Muscle of leg (tissue), 11 donors: ENCODE measurements around the gene MPDZ. TPM values are rescaled to one million over a fixed set of nuclear protein-coding genes. Genes with fewer than 3 reads are reported as not detected.

Experiments used
- DNase-seq: peaks from one replicate; pipeline ENCODE4 v3.0.0; 2013
- H3K27ac ChIP-seq: one replicate; pipeline ENCODE4 v1.5.1; 2013; ENCODE audit warnings: mild to moderate bottlenecking, low read length, control low read depth
- H3K27me3 ChIP-seq: one replicate; pipeline ENCODE4 v1.6.1; 2013; ENCODE audit warnings: low read length; ENCODE audit not compliant: control insufficient read depth, insufficient read depth
- H3K36me3 ChIP-seq: one replicate; pipeline ENCODE4 v1.6.1; 2013; ENCODE audit warnings: low read length; ENCODE audit not compliant: control insufficient read depth, insufficient read depth
- H3K4me1 ChIP-seq: one replicate; pipeline ENCODE4 v1.6.1; 2013; ENCODE audit warnings: low read length; ENCODE audit not compliant: control insufficient read depth, insufficient read depth
- H3K4me3 ChIP-seq: one replicate; pipeline ENCODE4 v1.5.1; 2013; ENCODE audit warnings: low read length, control low read depth
- H3K9me3 ChIP-seq: replicated peaks from 2 replicates; pipeline ENCODE4 v1.6.1; 2013; ENCODE audit warnings: low read depth, low read length; ENCODE audit not compliant: control insufficient read depth
- WGBS: methylation state at CpG from one replicate; pipeline ENCODE4 v1.1.5; 2013; ENCODE audit warnings: missing lambda C conversion rate; ENCODE audit not compliant: insufficient coverage; 5-methylcytosine and 5-hydroxymethylcytosine counted together
- polyA plus RNA-seq, 8 donors: library from polyadenylated mRNA; unstranded; fragments of 120-200 nt; gene quantifications; one replicate each; pipeline versions ENCODE4 v1.2.1 to v1.2.3, GENCODE V29; 2013; ENCODE audit warnings: inconsistent platforms in 1 of 8, low replicate concordance in 1 of 8; ENCODE audit not compliant: insufficient read length in 8 of 8, insufficient read depth in 1 of 8
- total RNA-seq: library from RNA; stranded (reverse); fragments of 120-200 nt; gene quantifications from one replicate; pipeline ENCODE4 v1.2.4, GENCODE V29; 2013

Gene MPDZ
- total and polyA plus RNA-seq, 9 donors, result 28.7 to 45.7 (median 36.7) TPM

DNA sequence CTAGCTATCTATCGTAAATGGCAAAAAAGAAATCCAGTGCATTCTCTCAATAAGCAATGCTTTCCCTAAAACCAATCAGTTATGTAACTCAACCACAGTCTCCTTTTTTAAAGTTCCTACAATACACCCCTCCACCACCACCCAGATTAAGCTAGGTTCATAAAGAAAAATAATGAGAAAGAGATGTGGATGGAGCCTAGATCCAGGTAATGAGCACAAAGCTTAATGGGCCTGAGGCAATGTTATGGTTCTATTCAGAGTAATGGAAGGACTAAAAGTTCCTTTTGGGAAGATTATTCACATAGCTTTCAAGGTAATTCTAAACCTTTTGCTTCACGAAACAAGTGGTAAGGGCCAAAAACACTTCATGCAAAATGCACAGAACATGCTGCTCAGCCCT is 113.5 kb downstream of the MPDZ start:
- Histone ChIP-seq H3K4me3 (no peak overlapping the region), H3K36me3 (peaks cover 11% of the 10 kb centered on the region), H3K27me3 (no peaks in the 10 kb centered on the region), H3K9me3 (no peaks in the 10 kb centered on the region), H3K4me1 (no peaks in the 10 kb centered on the region), H3K27ac (no peak overlapping the region)
- no CpG with 5 or more reads among the region's 2 CpGs for WGBS
- DNase-seq, result peak; percentile 15

GRCh38 chr9:13165236-13165945 is 114.1 kb downstream of the MPDZ start:
- H3K4me1 ChIP-seq, result no peaks in the 10 kb centered on the region
- no peaks in the 10 kb centered on the region for H3K9me3 ChIP-seq
- peak; percentile 53 for DNase-seq
- no peak overlapping the region for H3K27ac ChIP-seq
- no peak overlapping the region for H3K4me3 ChIP-seq
- H3K36me3 ChIP-seq, result peaks cover 11% of the 10 kb centered on the region
- WGBS, result no CpG with 5 or more reads among the region's 7 CpGs
- no peaks in the 10 kb centered on the region for H3K27me3 ChIP-seq

DNA sequence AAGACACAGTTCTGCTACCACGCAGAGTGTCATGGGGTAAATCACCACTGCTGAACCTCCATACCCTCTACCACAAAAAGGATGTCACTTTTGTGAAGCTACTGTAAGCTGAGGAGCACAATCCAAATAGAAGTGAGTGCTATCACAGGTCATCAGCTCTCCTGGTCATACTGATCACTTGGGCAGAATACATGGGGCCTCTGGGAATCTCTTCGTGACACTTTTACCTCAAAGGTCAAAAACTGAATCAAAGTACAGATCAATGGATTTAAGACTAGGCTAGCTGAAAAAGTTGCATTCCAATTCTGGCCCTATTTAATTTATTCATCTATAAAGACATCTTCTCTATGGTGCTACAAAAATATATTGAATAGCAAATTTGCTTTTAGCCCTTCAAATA is 115.5 kb downstream of the MPDZ start:
- no peaks in the 10 kb centered on the region for H3K9me3 ChIP-seq
- H3K27ac ChIP-seq, result no peak overlapping the region
- H3K27me3 ChIP-seq, result no peaks in the 10 kb centered on the region
- H3K36me3 ChIP-seq, result peaks cover 11% of the 10 kb centered on the region
- DNase-seq, result no peak
- H3K4me1 ChIP-seq, result no peaks in the 10 kb centered on the region
- WGBS, result 100% methylated on average over 1 of the region's 2 CpGs
- no peak overlapping the region for H3K4me3 ChIP-seq

- Histone ChIP-seq H3K4me1 (no peaks in the 10 kb centered on the region), H3K9me3 (no peaks in the 10 kb centered on the region), H3K27ac (no peak overlapping the region), H3K27me3 (no peaks in the 10 kb centered on the region), H3K4me3 (no peak overlapping the region), H3K36me3 (peaks cover 11% of the 10 kb centered on the region)
- no CpG with 5 or more reads among the region's 2 CpGs for WGBS
- no peak for DNase-seq
These were observed 116.2 kb downstream of the MPDZ start for GRCh38 chr9:13163287-13163686.

DNA sequence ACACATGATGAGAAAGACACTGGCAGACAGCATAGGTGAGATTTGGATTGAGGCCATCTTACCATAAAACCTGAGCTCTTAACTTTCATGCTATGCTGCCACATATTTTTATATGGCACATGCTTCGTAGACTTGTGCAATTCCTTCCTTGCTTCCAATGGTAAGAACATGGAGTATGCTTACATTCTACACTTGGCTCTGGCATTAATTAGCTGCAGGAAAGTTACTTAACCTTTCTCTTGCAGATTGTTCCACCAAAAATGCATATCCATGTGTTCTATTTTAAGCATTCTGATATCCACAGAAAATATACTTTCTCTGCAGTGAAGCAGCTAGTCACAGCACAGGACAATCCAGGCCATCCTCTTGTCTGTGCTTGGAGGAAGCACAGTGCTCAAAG is 119.4 kb downstream of the MPDZ start:
- DNase-seq, result no peak
- WGBS, result 100% methylated on average over 1 of the region's 1 CpG
- Histone ChIP-seq H3K4me3 (no peak overlapping the region), H3K4me1 (no peaks in the 10 kb centered on the region), H3K36me3 (peaks cover 11% of the 10 kb centered on the region), H3K27ac (no peak overlapping the region), H3K27me3 (no peaks in the 10 kb centered on the region), H3K9me3 (no peaks in the 10 kb centered on the region)

DNA sequence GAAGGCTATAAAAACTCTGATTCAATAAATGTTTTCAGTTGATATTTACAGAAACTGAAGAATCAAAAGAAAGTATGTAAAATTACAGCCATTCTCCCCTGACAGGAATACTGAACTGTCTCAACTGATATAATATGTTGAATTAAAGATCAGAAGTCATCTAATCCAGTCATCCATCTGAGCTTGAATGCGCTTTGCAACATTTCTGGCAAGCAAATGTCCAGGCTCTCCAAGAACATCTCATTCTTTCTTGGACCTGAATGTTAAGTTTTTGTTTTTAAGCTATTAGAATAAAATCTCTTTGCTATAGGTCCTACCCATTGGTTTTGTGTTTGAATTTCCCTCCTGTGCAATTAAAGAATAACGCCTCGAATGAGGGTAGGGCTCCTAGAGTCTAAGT is 120.5 kb downstream of the MPDZ start:
- Histone ChIP-seq H3K27me3 (no peaks in the 10 kb centered on the region), H3K9me3 (no peaks in the 10 kb centered on the region), H3K4me1 (no peaks in the 10 kb centered on the region), H3K4me3 (no peak overlapping the region), H3K27ac (no peak overlapping the region), H3K36me3 (peaks cover 11% of the 10 kb centered on the region)
- DNase-seq, result peak; percentile 79
- 32% methylated on average over 2 of the region's 3 CpGs for WGBS

- no peak for DNase-seq
- H3K27ac ChIP-seq, result no peak overlapping the region
- H3K27me3 ChIP-seq, result no peaks in the 10 kb centered on the region
- H3K9me3 ChIP-seq, result no peaks in the 10 kb centered on the region
- WGBS, result no CpG with 5 or more reads among the region's 1 CpG
- H3K4me3 ChIP-seq, result no peak overlapping the region
- H3K4me1 ChIP-seq, result no peaks in the 10 kb centered on the region
- H3K36me3 ChIP-seq, result peaks cover 10% of the 10 kb centered on the region
These were observed 128.0 kb downstream of the MPDZ start for GRCh38 chr9:13151489-13151888.

GRCh38 chr9:13149454-13149853 is 130.0 kb downstream of the MPDZ start:
- H3K27ac ChIP-seq, result no peak overlapping the region
- H3K9me3 ChIP-seq, result no peaks in the 10 kb centered on the region
- H3K4me1 ChIP-seq, result peaks cover under 1% of the 10 kb centered on the region
- DNase-seq, result peak; percentile 50
- peaks cover 6% of the 10 kb centered on the region for H3K36me3 ChIP-seq
- no peak overlapping the region for H3K4me3 ChIP-seq
- H3K27me3 ChIP-seq, result no peaks in the 10 kb centered on the region

DNA sequence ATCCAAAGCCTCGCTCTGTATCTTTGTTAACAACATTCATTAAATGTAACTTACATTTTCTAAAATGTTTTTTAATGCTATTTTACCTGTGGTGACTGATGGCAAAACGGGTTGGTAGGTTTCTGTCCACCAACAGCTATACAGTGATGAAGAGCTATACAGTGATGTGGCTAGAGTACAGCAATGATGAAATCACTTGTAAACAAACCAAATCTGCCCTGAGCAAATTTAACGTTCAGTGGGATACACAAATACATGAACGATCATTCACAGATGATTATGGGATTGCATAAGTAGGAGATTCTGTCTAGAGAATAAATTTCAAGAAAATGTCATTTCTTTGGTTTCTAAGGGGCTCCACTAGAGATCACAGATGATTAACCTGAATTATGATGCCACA is 132.7 kb downstream of the MPDZ start:
- H3K27ac ChIP-seq, result no peak overlapping the region
- no CpG with 5 or more reads among the region's 4 CpGs for WGBS
- no peak for DNase-seq
- no peaks in the 10 kb centered on the region for H3K27me3 ChIP-seq
- peaks cover 6% of the 10 kb centered on the region for H3K36me3 ChIP-seq
- peaks cover 2% of the 10 kb centered on the region for H3K4me1 ChIP-seq
- H3K9me3 ChIP-seq, result no peaks in the 10 kb centered on the region
- no peak overlapping the region for H3K4me3 ChIP-seq

GRCh38 chr9:13145340-13145739 is 134.2 kb downstream of the MPDZ start:
- Histone ChIP-seq H3K27ac (peak overlapping the region; percentile 65), H3K9me3 (no peaks in the 10 kb centered on the region), H3K4me3 (no peak overlapping the region), H3K4me1 (peaks cover 2% of the 10 kb centered on the region), H3K36me3 (peaks cover 6% of the 10 kb centered on the region), H3K27me3 (no peaks in the 10 kb centered on the region)
- no peak for DNase-seq
